DND-41 (cell line): Measurements from ENCODE around the gene CCDC82.

Experiments used
- ATAC-seq: fragments of 200-7000 bp; cut with Tn5 transposase; 3 replicates; pipeline ENCODE4 v1.9.1; 2021; ENCODE audit warnings: low read depth; ENCODE audit not compliant: insufficient read depth
- DNase-seq: peaks from one replicate; pipeline ENCODE4 v3.0.0-alpha.2; 2020
- H2AFZ ChIP-seq: 2 replicates; pipeline ENCODE4 v1.6.0; 2012; ENCODE audit warnings: low read depth, low read length
- H3K27ac ChIP-seq: 2 replicates; pipeline ENCODE4 v1.5.1; 2012; ENCODE audit warnings: low read length, inconsistent platforms
- H3K27me3 ChIP-seq: fragments of 200-600 bp; sonication (generic); 2 replicates; pipeline ENCODE4 v1.6.0; 2012; ENCODE audit warnings: low read length, mild to moderate bottlenecking, inconsistent platforms; ENCODE audit not compliant: insufficient read depth, poor library complexity
- H3K36me3 ChIP-seq: 2 replicates; pipeline ENCODE4 v1.5.1; 2012; ENCODE audit warnings: low read length, inconsistent platforms; ENCODE audit not compliant: insufficient read depth
- H3K4me1 ChIP-seq: 2 replicates; pipeline ENCODE4 v1.5.1; 2012; ENCODE audit warnings: mild to moderate bottlenecking, low read length; ENCODE audit not compliant: insufficient read depth
- H3K4me2 ChIP-seq: 2 replicates; pipeline ENCODE4 v1.6.0; 2012; ENCODE audit warnings: mild to moderate bottlenecking, moderate library complexity, low read length, inconsistent platforms; ENCODE audit not compliant: insufficient read depth
- H3K4me3 ChIP-seq, 2 experiments: fragments of 200-600 bp in 1 of 2; shearing (Covaris generic) in 1 of 2; 2 replicates each; pipeline ENCODE4 v1.5.1; 2012 to 2016; ENCODE audit warnings: inconsistent platforms in 2 of 2, low read length in 2 of 2, mild to moderate bottlenecking in 2 of 2, low read depth in 1 of 2, moderate library complexity in 1 of 2
- H3K79me2 ChIP-seq: 2 replicates; pipeline ENCODE4 v1.6.0; 2012; ENCODE audit warnings: low read length, inconsistent platforms; ENCODE audit not compliant: insufficient read depth
- H3K9ac ChIP-seq: 2 replicates; pipeline ENCODE4 v1.6.0; 2012; ENCODE audit warnings: low read depth, mild to moderate bottlenecking, inconsistent platforms, low read length, moderate library complexity
- H3K9me3 ChIP-seq: 2 replicates; pipeline ENCODE4 v1.5.1; 2012; ENCODE audit warnings: low read length, moderate library complexity, mild to moderate bottlenecking, inconsistent platforms; ENCODE audit not compliant: insufficient read depth, severe bottlenecking
- H4K20me1 ChIP-seq: 2 replicates; pipeline ENCODE4 v1.6.0; 2012; ENCODE audit warnings: low read length; ENCODE audit not compliant: insufficient read depth
- EZH2 ChIP-seq: IDR thresholded peaks from 3 replicates; pipeline ENCODE4 v1.6.1; 2012; ENCODE audit warnings: borderline replicate concordance, low read depth, mild to moderate bottlenecking, moderate library complexity, low read length, inconsistent platforms; ENCODE audit not compliant: severe bottlenecking
- TF ChIP-seq, protein P1 (sequence below): IDR thresholded peaks from 2 replicates; pipeline ENCODE4 v1.5.1; 2012; ENCODE audit warnings: borderline replicate concordance, low read length, moderate library complexity, mild to moderate bottlenecking; ENCODE audit not compliant: poor library complexity, severe bottlenecking; ENCODE audit errors: extremely low read depth

Gene CCDC82

DNA sequence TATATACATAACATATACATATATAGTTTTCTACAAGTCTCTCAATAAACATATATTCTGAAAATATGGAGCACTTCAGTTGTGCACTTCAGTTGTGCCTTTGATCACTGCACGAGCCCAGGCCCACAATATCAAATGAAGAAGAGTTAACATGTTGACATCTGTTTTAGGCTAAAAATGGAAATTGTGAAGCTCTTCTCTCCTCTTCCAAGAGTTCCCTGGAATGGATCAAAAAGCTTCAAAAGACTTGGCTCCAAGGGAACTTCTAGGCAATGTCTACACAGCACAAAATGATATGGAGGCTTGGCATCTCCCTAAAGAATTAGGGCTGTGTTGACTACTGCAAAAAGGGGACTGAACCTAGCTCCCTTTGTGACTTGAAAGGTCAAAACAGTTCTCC, 83.6 kb downstream of the CCDC82 start:
- no peaks in the 10 kb centered on the region for H3K27me3 ChIP-seq
- H3K4me1 ChIP-seq = no peaks in the 10 kb centered on the region
- TF ChIP-seq, protein P1, sequence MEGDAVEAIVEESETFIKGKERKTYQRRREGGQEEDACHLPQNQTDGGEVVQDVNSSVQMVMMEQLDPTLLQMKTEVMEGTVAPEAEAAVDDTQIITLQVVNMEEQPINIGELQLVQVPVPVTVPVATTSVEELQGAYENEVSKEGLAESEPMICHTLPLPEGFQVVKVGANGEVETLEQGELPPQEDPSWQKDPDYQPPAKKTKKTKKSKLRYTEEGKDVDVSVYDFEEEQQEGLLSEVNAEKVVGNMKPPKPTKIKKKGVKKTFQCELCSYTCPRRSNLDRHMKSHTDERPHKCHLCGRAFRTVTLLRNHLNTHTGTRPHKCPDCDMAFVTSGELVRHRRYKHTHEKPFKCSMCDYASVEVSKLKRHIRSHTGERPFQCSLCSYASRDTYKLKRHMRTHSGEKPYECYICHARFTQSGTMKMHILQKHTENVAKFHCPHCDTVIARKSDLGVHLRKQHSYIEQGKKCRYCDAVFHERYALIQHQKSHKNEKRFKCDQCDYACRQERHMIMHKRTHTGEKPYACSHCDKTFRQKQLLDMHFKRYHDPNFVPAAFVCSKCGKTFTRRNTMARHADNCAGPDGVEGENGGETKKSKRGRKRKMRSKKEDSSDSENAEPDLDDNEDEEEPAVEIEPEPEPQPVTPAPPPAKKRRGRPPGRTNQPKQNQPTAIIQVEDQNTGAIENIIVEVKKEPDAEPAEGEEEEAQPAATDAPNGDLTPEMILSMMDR = no peak
- no peak for TF ChIP-seq EZH2
- H3K4me2 ChIP-seq = no peak overlapping the region
- no peak overlapping the region for H2AFZ ChIP-seq
- ATAC-seq (no peak), DNase-seq (no peak)
- no peak overlapping the region for H3K4me3 ChIP-seq
- H3K9ac ChIP-seq = no peak overlapping the region
- no peak overlapping the region for H3K27ac ChIP-seq
- no peaks in the 10 kb centered on the region for H4K20me1 ChIP-seq
- no peaks in the 10 kb centered on the region; the same call in 1 of the 2 replicates for H3K79me2 ChIP-seq
- no peaks in the 10 kb centered on the region for H3K9me3 ChIP-seq
- H3K36me3 ChIP-seq = no peaks in the 10 kb centered on the region

DNA sequence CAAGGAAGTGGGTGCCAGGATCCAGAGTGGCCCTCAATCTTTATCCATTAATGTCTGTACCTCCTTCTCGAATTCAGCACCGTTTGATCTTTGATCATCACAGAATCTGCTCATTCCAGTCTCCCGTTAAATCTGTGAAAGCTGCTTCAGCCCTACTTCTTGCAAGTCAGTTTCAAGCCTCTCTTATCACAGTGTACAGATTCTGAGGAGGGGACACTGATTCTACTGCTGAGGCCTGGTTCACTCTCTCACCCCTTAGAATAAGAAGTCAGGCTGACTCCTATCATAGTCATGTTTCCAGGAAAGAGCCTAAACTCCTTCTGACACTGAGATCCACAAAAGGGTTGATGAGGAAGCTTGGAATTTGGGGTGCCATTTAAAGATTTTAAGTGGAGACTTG, 85.7 kb downstream of the CCDC82 start:
- no peak for ATAC-seq
- no peak overlapping the region for H2AFZ ChIP-seq
- no peaks in the 10 kb centered on the region for H3K36me3 ChIP-seq
- H3K9me3 ChIP-seq = no peaks in the 10 kb centered on the region
- no peak overlapping the region for H3K4me2 ChIP-seq
- H3K79me2 ChIP-seq = no peaks in the 10 kb centered on the region; the same call in 1 of the 2 replicates
- H3K4me3 ChIP-seq = no peak overlapping the region
- no peak for DNase-seq
- no peaks in the 10 kb centered on the region for H3K4me1 ChIP-seq
- no peaks in the 10 kb centered on the region for H3K27me3 ChIP-seq
- no peaks in the 10 kb centered on the region for H4K20me1 ChIP-seq
- TF ChIP-seq, protein P1 = no peak
- no peak for TF ChIP-seq EZH2
- no peak overlapping the region for H3K9ac ChIP-seq
- no peak overlapping the region for H3K27ac ChIP-seq

DNA sequence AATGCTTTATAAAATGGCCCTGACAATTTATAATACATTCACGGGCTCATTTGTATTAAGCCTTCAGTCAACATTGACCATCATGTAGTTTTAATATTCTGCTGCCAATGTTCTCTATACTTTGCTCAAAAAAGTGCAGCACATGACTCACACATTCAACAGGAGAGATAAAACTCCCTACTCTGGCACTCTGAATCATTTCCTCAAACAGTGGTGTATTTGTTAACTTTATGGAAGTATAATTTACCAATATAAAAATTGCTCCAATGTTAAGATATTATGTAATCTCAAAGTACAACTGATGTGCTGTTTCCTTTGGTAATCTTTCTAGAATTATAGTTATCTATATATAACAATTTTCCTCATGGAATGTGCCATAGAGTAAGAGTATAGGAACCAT, 86.6 kb downstream of the CCDC82 start:
- Histone ChIP-seq H3K9me3 (no peaks in the 10 kb centered on the region), H3K4me2 (no peak overlapping the region), H3K4me1 (no peaks in the 10 kb centered on the region), H3K79me2 (no peaks in the 10 kb centered on the region; the same call in 1 of the 2 replicates), H2AFZ (no peak overlapping the region), H4K20me1 (no peaks in the 10 kb centered on the region), H3K27me3 (no peaks in the 10 kb centered on the region), H3K9ac (no peak overlapping the region), H3K27ac (no peak overlapping the region), H3K36me3 (no peaks in the 10 kb centered on the region), H3K4me3 (no peak overlapping the region)
- ATAC-seq (no peak), DNase-seq (no peak)
- TF ChIP-seq EZH2 = no peak
- TF ChIP-seq, protein P1 = no peak
